ENCODE results near the gene SORBS2.

SORBS2 gene

DNA sequence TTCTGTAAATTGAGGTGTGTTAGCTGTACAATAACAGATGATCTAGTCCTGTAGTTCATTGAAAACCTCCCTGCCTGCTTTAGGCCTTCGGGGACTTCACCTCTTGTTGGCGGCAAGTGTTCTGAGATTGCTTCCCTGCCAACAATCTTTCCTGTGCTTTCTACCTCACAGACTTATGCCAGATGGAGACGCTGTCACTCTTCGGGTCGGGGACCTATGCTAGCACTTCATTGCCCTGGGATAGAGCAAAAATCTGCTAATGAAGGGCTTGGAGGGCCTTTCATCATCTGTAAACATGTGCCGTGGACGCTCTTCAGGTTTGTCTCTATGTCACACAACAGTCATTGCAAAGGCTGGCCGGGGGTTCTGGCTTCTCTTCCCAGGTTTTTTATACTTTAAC is 272.0 kb downstream of the SORBS2 start:
- no peaks in the 10 kb centered on the region for H3K9me3 ChIP-seq (ENCODE audit: control insufficient read depth in 1 of 2, low read length in 2 of 2)
- no peaks in the 10 kb centered on the region for H3K36me3 ChIP-seq (ENCODE audit: control insufficient read depth in 1 of 2, insufficient read depth in 2 of 2, low read length in 2 of 2)
- no peak overlapping the region for H3K4me3 ChIP-seq (ENCODE audit: low read depth in 1 of 2, low read length in 2 of 2)
- H3K27me3 ChIP-seq (ENCODE audit: low read depth, low read length): peaks cover 10% of the 10 kb centered on the region
- no peak overlapping the region for H3K27ac ChIP-seq (ENCODE audit: low read length)
- H3K4me1 ChIP-seq (ENCODE audit: control insufficient read depth in 1 of 2, insufficient read depth in 2 of 2, low read length in 2 of 2): peaks cover 4 to 16% of the 10 kb centered on the region in 2 donors

DNA sequence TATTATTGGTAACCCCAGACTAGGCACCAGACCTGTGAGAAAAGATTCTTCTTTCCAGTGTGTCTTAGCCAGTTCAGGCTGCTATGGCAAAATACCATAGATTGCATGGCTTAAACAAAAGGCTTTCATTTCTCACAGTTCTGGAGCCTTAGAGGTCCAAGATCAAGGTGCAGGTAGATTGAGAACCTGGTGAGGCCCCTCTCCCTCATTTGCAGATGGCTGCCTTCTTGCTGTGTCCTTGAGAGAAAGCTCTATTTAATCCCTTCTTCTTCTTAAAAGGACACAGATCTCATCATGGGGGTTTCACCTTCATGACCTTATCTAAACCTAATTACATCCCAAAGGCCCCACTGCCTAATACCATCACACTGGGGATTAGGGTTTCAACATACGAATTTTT is 273.2 kb downstream of the SORBS2 start:
- H3K4me1 ChIP-seq (ENCODE audit: control insufficient read depth in 1 of 2, insufficient read depth in 2 of 2, low read length in 2 of 2): peaks cover 4 to 21% of the 10 kb centered on the region in 2 donors
- no peaks in the 10 kb centered on the region for H3K36me3 ChIP-seq (ENCODE audit: control insufficient read depth in 1 of 2, insufficient read depth in 2 of 2, low read length in 2 of 2)
- no peaks in the 10 kb centered on the region for H3K9me3 ChIP-seq (ENCODE audit: control insufficient read depth in 1 of 2, low read length in 2 of 2)
- H3K27me3 ChIP-seq (ENCODE audit: low read depth, low read length): peaks cover 16% of the 10 kb centered on the region
- H3K4me3 ChIP-seq (ENCODE audit: low read depth in 1 of 2, low read length in 2 of 2): no peak overlapping the region
- no peak overlapping the region for H3K27ac ChIP-seq (ENCODE audit: low read length)

DNA sequence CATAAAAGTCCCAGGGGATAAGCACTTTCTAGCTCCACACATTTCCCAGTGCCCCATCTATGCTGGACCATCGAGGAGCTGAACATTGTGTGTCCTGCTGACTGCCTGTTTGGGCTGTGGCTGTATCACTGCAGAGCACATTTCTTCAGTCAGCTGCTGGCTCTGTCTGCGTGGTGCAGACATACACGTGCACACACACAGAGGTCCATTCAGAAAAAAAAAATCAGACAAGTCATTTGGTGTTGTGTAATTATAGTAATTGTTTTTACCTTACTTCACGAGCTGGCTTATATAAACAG is 275.6 kb downstream of the SORBS2 start:
- peaks cover 16% of the 10 kb centered on the region for H3K27me3 ChIP-seq (ENCODE audit: low read depth, low read length)
- peak overlapping the region; percentile 42 for H3K27ac ChIP-seq (ENCODE audit: low read length)
- no peaks in the 10 kb centered on the region for H3K36me3 ChIP-seq (ENCODE audit: control insufficient read depth in 1 of 2, insufficient read depth in 2 of 2, low read length in 2 of 2)
- peaks cover 4 to 16% of the 10 kb centered on the region in 2 donors for H3K4me1 ChIP-seq (ENCODE audit: control insufficient read depth in 1 of 2, insufficient read depth in 2 of 2, low read length in 2 of 2)
- peak overlapping the region; percentile 12 to 33 for H3K4me3 ChIP-seq (ENCODE audit: low read depth in 1 of 2, low read length in 2 of 2)
- H3K9me3 ChIP-seq (ENCODE audit: control insufficient read depth in 1 of 2, low read length in 2 of 2): no peaks in the 10 kb centered on the region

DNA sequence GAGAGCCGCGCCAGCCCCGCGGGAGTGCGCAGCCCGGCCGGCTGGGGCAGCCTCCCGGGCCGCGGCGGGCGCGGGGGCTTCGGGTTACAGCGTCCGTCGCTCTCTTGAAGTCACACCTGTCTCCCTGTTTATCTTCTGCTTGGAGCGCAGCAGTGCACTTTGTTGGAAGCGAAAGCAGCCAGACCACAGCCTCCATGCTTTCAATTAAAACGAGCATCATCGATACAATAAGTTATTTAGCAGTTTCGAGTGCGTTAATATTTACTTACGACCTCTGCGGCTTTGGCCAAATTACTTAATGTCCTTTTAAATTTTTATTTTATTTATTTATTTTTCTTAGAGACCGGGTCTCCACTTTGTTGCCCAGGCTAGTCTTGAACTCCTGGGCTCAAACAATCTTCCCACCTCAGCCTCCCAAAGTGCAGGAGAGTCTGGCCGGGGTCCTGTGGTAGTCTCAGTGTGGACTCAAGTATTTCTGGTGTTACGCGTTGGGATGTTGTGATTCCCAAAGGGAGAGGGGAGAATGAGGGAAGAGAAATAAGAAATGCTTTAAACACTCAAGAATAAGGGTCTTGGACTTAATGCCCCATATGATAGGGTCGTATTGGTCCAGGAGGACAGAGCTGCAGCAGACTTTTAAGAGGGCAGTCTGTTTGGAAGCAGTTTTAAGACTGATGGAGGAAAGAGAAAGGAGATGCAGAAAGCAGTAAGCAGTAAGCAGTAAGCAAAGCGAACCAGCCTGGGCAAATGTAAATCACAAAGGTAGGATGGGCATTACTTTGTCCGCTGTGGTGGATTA is 276.2 kb downstream of the SORBS2 start:
- Histone ChIP-seq H3K27ac (ENCODE audit: low read length) (peak overlapping the region; percentile 42), H3K9me3 (ENCODE audit: control insufficient read depth in 1 of 2, low read length in 2 of 2) (no peaks in the 10 kb centered on the region), H3K4me1 (ENCODE audit: control insufficient read depth in 1 of 2, insufficient read depth in 2 of 2, low read length in 2 of 2) (peaks cover 2 to 10% of the 10 kb centered on the region in 2 donors), H3K27me3 (ENCODE audit: low read depth, low read length) (peaks cover 16% of the 10 kb centered on the region), H3K36me3 (ENCODE audit: control insufficient read depth in 1 of 2, insufficient read depth in 2 of 2, low read length in 2 of 2) (no peaks in the 10 kb centered on the region), H3K4me3 (ENCODE audit: low read depth in 1 of 2, low read length in 2 of 2) (peak overlapping the region; percentile 43 to 76)

Measured in muscle layer of duodenum (tissue), 2 donors.